ENCODE data around the gene NEK8.
"Not testable (repeated sequence)": the region's sequence is repeated elsewhere in the genome, so short reads cannot be mapped to it uniquely, and the experiment has no call there.

The NEK8 gene

DNA sequence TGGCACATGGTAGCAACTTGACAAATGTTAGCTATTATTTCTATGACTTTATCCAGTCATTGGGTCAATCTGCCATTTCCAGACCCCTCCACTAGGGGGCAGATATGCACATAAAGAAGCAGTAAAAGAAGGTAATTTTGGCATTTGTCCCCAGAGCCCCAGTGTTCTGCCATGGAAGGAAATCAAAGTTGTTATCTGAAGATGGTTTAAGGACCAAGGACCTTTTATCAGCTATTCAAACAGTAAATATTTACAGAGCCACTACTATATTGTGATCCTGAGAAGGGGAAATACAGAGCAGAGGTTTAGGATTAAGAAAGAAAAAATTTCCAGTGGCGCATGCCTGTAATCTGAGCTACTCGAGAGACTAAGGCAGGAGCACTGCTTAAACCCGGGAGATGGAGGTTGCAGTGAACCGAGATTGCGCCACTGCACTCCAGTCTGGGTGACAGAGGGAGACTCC is 35.2 kb downstream of the NEK8 start:
- no peak for DNase-seq (ENCODE audit: low spot score)

DNA sequence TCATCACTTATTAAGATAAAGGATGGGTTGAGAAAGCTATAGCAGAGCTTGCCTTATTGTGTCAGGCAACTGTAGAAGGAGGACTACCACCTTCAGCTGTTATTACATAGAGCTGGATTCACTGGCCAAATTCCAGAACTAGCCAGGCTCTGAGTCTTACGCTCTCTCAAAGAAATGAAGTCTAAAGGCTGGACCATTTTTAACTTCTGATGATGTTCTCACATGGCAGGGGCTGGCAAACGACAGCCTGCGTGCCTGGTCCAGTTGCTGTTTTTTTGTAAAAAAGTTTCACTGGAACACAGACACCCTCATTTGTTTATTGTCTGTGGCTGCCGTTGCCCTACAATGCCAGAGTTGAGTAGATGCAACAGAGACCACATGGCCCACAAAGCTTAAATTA is 36.5 kb downstream of the NEK8 start:
- no peak for DNase-seq (ENCODE audit: low spot score)

DNA sequence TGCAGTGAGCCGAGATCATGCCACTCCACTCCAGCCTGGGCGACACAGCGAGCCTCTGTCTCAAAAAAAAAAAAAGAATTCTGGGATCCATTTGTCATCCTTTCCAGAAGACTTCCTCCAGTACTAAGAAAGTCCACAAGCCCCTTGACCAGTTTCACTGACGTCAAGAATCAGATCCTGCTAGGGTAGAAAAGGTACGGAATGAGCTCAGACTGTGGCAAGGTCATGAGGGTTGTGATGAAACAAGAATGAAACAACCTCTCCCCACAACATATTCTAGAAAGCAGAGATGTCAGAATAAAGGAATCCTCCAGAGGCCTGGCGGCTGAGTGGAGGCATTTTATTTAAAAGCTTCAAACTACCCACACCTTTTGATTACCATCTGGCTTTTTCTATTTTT is 45.1 kb downstream of the NEK8 start:
- no peak for DNase-seq (ENCODE audit: low spot score)

DNA sequence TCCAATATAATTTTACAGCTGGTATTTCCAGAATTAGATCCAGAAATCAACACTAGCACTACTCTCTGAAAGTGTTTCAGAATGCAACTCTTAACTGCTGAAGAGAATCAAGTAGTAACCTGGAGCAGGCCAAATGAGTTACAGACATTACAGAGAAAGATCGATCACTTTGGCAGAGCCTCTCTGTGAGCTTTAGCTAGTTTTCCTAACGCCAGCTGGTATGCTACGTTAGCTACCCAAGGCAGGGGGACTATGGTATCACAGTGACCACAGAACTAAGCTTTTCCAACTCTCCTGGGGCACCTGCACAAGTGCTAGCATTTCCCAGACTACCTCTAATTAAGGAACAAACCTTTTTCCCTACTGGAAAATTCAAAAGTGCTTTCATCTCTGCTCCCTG is 45.6 kb downstream of the NEK8 start:
- no peak for DNase-seq (ENCODE audit: low spot score)

DNA sequence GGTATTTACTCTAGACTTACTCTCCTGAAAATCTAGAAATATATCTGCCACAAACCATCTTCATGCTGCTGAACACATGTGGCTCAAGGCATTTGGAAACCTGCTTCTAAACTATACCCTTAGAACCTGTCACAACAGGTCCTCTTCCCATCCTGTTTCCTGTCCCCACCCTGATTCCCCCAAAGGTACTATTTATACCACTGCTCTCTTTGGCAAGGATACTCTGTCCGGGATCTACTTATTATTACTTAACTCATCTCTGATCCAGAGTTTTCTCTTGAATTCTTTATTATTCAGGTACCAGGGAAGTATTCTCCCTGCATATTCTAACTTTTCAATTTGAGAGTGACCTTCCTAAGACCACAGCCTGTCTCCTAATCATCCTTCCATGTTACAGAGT is 48.6 kb downstream of the NEK8 start:
- no peak for DNase-seq (ENCODE audit: low spot score)

DNA sequence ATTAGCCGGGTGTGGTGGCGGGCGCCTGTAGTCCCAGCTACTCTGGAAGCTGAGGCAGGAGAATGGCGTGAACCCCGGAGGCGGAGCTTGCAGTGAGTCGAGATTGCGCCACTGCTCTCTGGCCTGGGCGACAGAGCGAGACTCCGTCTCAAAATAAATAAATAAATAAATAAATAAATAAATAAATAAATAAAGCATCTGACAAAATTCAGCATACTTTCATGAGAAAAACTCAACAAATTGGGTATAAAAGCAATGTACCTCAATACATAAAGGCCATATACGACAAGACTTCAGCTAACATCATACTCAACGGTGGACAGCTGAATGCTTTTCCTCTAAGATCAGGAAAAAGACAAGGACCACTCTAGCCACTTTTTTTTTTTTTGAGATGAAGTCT is 51.0 kb downstream of the NEK8 start:
- not testable (repeated sequence) for DNase-seq (ENCODE audit: low spot score)

DNA sequence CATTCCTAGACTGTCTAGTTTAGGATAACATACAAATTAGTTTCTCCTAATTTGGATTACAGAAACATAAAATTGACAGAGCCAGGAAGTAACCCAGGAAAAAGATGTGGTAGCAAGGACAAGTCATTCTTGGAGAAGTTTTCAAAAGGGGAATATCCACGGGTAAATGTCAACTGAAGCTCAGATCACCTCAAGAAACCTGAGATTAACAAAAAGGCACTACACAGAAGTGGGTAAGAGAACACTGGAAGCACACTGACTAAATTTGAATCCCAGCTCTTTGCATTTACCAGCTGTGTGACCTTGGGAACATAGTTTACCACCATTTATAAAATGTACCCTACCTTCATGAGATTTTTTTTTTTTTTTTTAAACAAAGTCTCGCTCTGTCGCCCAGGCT is 54.6 kb downstream of the NEK8 start:
- no peak for DNase-seq (ENCODE audit: low spot score)

DNA sequence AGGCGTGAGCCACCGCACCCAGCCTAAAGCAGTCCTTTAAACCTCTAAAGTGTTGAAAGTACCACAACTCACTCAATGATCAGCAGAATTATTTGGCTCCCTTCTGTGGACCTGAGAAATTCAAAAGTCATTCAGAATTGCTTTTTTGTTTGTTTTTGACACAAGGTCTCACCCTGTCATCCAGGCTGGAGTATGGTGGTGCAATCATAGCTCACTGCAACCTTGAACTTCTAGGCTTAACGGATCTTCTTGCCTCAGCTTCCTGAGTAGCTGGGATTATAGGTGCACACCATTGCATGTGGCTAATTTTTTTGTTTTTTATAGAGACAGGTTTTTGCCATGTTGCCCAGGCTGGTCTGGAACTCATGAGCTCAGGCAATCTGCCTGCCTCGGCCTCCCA is 59.5 kb downstream of the NEK8 start:
- DNase-seq (ENCODE audit: low spot score), result no peak
